GM18868 (cell line): ENCODE measurements around the gene CAMTA1.
"Not testable (repeated sequence)": the region's sequence is repeated elsewhere in the genome, so short reads cannot be mapped to it uniquely, and the experiment has no call there.

Experiments used
- ATAC-seq: cut with Tn5 transposase; IDR thresholded peaks from one replicate; pipeline ENCODE4 v1.9.1; 2021; ENCODE audit warnings: mild to moderate bottlenecking, moderate library complexity; ENCODE audit not compliant: unreplicated experiment

CAMTA1 gene

GRCh38 chr1:7705048-7705907 is 920.0 kb downstream of the CAMTA1 start:
- ATAC-seq: no peak

- ATAC-seq: no peak
Observed at GRCh38 chr1:7705908-7706216, 920.6 kb downstream of the CAMTA1 start.

GRCh38 chr1:7707527-7707926 is 922.3 kb downstream of the CAMTA1 start:
- ATAC-seq: no peak

- ATAC-seq: not testable (repeated sequence)
Observed at GRCh38 chr1:7708065-7708464, 922.8 kb downstream of the CAMTA1 start.

GRCh38 chr1:7710859-7711258 is 925.6 kb downstream of the CAMTA1 start:
- ATAC-seq: no peak

GRCh38 chr1:7712731-7713323 is 927.6 kb downstream of the CAMTA1 start:
- no peak for ATAC-seq

GRCh38 chr1:7716506-7716905 is 931.3 kb downstream of the CAMTA1 start:
- ATAC-seq: no peak

GRCh38 chr1:7717748-7718368 is 932.6 kb downstream of the CAMTA1 start:
- no peak for ATAC-seq

GRCh38 chr1:7719468-7720094 is 934.3 kb downstream of the CAMTA1 start:
- ATAC-seq: no peak

- ATAC-seq: no peak
Observed at GRCh38 chr1:7721940-7722669, 936.9 kb downstream of the CAMTA1 start.

- ATAC-seq: no peak
Observed at GRCh38 chr1:7722670-7723012, 937.4 kb downstream of the CAMTA1 start.

- no peak for ATAC-seq
Observed at GRCh38 chr1:7726623-7727022, 941.4 kb downstream of the CAMTA1 start.

- no peak for ATAC-seq
Observed at GRCh38 chr1:7727809-7728471, 942.7 kb downstream of the CAMTA1 start.

GRCh38 chr1:7729761-7730160 is 944.5 kb downstream of the CAMTA1 start:
- ATAC-seq: no peak

GRCh38 chr1:7732331-7732730 is 947.1 kb downstream of the CAMTA1 start:
- no peak for ATAC-seq

GRCh38 chr1:7733276-7733675 is 948.0 kb downstream of the CAMTA1 start:
- ATAC-seq: no peak

- no peak for ATAC-seq
Observed at GRCh38 chr1:7738044-7738443, 952.8 kb downstream of the CAMTA1 start.

GRCh38 chr1:7743346-7743745 is 958.1 kb downstream of the CAMTA1 start:
- ATAC-seq: no peak

GRCh38 chr1:7744882-7745281 is 959.6 kb downstream of the CAMTA1 start:
- no peak for ATAC-seq

- ATAC-seq: no peak
Observed at GRCh38 chr1:7745783-7746182, 960.5 kb downstream of the CAMTA1 start.

GRCh38 chr1:7747605-7748004 is 962.4 kb downstream of the CAMTA1 start:
- no peak for ATAC-seq
